Stimulated activated CD4-positive, alpha-beta T cell treated with anti-CD3 and anti-CD28 coated beads, Interleukin-12 subunit alpha, Interleukin-12 subunit beta, amount 100 ng/mL, for 48 hours (primary cell): ENCODE results near the gene MTHFSD.

Experiments
- DNase-seq, 3 donors: peaks; one replicate each; pipeline ENCODE4 v3.0.0-alpha.2; 2020; ENCODE audit warnings: low read depth in 2 of 3, low spot score in 1 of 3

Gene MTHFSD

DNA sequence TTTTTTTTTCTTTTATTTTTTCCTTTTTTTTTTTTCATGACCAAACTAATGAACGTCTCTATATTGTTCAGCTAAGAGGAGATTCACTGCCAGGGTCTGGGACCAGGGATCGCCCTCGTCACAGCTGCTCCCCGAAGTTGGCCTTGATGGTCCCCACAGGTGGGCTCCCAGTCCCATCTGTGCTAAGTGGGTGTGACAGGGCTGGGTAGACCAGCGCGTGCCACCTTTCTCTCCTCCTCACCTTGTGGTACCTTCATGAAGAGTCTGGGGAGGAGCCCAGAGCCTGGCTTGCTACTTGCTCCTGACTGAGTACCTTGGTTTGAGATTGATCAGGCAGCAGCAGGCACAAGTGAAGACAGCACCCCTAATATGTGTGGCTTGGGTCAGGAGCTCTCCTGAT, 51.2 kb downstream of the MTHFSD start:
- no peak for DNase-seq

DNA sequence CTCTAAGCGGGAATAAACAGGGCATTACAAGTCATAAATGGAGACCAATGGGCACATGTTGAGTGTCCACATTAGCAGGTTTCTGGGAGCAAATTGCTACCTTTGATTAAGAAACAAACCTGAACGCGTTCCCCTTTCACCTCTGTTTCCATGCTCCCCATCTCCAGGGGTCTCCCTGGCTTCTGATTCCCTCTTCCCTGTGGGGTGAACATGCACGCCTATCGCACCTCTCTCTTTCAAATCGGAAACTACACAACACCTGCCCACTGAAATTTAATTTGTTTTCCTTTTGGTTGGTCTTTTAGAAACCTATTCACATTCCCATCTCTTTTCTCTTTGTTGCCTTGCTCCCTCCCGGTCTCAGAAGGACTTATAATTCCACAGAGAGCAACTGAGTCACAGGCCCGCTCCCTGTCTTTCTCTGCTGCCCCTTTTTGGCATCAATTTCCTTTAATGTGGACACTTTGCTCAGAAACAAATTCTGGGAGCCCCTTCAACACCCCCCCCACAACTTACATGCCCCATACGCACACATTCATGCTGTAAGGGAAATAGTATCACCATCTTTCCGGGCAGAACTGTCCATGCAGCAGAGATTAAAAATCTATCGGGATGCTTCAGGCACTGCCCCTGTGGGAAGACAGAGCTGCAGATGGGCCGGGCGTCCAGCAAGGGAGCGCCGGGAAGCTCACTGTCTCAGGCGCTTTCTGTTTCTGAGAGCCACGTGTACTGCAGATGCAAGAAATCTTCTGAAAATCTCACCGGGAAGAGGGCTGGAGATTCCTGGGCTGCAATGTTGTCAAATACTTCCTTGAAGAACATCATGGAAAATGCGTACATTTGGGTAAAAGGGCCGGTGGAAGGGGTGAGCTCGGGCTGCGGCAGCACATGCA, 51.9 kb downstream of the MTHFSD start:
- DNase-seq, result no peak

DNA sequence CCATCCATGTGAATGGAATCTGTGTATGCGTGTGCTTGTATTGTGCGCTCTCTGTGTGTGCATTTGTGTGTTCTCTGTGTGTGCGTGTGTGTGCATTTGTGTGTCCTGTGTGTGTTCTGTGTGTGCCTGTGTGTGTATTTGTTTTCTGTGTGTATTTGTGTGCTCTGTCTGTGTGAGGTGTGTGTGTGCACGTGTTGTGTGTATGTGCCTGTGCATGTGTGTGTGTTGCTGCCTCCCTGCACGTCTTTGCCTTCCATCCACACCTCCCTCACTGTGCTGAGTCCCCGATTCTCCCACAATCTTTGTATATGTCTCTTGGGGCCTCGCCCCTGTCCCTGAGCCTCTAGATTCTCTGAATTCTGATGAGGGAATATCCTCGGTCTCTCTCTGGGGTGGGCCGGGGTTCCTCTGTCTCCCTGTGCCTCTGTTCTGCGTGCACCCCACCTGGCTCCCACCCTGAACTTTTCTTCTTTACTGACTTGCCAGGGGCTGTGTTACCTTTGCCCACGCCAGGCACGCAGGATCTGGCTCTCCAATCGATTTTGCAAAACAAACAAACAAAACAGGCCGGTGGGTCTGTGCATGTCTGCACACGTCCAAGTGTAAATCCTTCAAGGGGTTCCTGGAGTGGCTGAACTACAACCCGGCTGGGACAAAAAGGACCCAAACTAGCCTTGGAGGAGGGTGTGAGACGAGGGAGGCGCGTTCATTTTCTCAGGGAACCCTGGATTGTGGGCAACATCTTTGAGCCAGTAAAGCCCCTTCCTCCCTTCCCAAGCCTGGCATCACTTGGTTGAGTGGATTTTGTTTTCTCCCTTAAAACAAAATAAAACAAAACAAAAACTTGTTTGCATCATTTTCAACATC, 52.8 kb downstream of the MTHFSD start:
- no peak for DNase-seq

DNA sequence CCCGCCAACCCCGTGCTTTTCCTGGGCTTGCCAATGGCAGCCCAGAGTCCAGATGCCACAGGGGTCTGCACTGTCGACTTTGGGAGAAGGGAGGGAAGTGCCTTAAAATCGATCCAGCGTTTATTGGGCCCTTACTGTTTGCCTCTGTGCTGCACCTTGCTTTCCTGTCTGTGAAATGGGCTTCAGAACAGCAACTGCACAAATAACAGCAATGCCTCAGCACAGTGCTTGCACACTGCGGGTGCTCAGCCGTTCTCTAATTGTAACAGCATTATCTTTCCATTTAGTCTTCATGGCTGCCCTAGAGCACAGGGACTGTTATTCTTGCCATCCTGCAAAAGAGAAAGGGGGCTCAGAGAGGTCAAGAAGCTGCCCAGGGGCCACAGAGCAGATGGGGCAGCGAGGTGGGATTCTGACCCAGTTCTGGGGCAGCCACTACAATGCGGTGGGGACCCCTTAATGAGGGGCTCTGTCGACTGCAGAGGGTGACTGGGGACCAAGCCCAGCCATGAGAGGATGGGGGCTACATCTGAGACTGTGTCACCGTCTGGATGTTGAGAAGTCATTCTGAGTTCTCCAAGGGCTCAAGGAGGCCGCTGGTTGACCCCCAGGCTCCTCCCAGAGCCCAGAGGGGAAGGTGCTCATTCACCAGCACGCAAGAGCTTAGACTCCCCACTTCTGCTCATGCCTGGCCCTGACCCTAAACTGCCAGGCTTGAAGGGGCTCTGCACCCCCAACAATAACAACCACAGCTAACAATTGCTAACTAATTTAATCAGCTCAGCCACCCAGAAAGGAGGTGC, 54.1 kb downstream of the MTHFSD start:
- no peak for DNase-seq

DNA sequence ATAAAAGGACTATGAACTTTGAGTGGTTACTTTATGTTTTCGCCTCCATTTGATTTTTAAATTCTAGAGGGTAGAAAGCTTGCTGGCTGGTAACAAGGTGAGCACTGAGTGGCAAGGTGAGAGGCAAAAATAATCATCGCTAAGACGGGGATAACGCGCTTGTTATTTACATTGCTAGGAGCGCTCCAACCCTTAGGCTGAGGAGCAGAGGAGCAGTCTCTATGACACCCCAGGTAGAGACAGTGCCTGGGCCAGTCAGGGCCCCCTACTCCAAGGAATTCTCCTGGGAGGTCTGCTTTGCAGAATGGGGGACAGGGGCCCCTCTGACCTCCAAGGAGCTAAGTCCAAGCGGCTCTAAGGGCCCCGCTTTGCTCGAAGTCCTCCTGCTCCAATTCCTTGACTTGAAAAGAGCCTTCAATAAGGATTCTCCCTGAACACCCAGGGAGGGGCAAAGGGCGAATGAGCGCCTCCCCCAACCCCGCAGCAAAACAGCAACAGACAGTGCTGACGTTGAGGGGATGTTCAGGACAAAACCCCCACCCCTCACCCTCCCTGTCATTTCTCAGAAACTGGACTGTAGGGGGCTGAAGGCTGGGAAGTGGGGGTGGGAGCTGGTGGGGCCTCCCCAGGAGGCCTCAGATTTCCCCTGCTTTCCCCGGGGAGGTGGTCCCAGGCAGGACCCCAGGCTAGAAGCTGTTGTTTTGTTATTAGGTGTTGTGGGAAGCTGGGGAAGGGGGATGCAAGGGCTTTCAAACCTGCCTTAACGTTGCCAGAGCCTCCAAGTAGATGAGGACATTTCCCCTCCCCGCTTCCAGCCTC, 54.9 kb downstream of the MTHFSD start:
- no peak for DNase-seq

DNA sequence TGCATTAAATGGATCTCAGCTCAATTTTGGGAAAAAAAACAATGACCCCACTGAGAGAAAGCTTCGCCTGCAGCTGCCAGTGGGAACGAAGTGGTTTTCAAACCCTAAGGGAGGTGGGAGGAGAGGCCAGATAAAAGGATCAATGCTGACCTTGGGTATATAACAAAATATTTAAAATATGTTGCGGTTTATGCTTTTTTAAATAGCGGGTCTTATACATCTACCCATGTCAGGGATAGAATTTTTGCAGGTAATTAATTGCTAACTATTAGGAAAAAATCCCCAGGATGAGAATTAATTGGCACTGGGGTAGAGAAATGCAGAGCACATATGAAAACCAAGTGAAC, 55.6 kb downstream of the MTHFSD start:
- DNase-seq, result no peak

DNA sequence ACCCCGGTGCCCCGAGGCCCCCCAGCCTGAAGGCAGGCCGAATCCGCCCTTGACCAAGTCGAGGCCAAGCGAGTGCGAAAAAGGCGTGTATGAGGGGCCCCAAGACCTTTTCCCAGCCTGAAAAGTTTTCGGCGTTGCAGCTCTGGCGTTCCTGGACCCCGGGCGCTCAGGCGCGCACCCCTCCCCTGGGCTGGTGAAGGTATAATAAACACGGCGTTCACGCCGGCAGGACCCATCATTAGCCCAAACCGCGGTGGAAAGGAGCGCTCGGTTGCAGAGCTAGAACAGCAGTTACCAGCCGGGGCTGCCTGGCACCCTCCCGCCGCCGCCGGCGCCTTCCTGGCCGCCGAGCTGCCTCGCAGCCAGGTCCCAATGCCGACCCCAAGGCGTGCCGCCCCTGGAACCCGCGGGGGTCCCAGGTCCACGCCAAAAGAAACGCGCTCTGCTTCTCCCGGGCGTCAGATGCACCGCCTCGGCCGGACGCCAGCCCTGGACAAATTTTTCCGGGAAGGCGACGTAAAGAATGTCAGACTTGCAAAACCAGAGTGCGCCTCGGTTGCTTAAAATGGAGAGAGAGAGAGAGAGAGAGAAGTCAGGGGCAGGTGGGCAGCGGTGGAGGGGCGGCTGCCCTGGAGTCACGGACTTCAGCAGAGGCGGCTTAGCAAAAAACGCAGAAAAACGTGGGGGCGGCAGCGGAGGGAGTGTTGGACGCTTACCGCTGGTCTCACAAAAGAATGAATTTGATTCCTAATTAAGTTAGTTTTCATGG, 56.2 kb downstream of the MTHFSD start:
- no peak for DNase-seq

DNA sequence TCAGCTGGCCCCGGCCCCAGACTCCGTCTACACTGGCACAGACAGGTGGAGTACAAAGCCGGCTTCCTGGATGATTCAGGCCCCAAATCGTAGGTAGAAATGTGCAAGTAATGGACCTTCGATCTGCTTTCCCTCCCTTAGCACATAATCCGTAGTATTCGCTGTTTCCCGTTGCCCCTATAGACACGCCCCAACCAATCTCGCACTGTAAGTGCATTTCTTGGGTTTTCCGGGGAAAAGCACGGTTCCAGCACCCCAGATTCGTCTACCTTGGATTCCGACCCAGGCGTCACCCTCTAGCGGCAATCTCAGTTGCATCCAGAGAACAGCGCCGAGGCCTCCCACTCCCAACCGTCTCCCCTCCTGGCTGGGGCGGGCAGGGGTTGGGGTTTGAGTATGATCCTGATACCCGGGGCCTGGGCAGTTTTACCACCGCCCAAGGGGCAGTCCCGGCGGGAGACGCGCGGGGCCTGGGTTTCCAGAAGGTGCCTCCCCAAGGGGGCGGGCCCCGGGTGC, 56.8 kb downstream of the MTHFSD start:
- DNase-seq, result no peak

DNA sequence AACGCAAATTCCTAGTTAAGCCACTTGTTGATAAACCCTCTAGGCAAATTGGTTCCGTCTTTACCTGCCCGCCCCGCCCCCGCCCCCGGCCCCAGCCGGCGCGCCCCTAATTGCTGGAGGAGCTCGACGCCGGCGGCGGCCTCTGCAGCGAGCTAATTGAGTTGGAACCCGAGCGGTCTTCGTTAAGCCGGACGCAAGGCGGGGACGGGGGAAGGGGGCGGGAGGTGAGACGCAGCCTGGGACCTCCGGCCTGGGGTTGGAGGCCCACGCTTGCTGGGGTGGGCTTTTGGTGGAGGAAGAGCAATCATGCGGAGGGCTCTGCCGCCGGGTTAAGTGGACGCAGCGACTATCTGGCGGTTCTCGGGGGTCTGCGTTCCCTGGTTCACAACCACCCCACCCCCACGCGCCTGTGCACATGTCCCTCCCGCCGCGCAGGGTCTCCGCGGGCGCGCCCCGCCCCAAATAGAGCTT, 57.4 kb downstream of the MTHFSD start:
- no peak for DNase-seq

DNA sequence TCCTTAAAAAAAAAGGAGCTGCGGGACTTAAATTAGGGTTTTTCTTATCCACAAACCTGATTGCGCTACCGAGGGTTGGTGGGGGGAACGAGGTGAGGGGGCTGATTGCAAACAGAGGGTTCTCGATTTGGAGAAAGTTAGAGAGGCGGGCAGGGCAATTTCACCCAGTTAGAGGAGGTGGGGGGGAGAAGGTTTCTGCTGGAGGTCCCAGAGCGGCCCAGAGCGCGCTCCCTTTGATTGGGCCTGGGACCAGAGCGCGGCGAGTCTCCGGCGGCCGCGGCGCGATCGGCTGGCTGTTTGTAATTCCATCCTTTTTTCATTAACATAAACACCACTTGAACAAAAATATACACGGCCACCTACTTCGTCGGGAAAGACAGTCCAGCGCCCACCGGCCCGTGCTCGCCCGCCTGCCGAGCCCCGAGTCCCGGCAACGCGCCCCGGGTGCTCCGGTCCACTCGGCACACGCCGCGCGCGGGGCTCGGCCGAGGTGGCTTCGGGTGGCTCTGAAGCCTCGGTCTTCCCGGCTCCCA, 58.0 kb downstream of the MTHFSD start:
- no peak for DNase-seq

DNA sequence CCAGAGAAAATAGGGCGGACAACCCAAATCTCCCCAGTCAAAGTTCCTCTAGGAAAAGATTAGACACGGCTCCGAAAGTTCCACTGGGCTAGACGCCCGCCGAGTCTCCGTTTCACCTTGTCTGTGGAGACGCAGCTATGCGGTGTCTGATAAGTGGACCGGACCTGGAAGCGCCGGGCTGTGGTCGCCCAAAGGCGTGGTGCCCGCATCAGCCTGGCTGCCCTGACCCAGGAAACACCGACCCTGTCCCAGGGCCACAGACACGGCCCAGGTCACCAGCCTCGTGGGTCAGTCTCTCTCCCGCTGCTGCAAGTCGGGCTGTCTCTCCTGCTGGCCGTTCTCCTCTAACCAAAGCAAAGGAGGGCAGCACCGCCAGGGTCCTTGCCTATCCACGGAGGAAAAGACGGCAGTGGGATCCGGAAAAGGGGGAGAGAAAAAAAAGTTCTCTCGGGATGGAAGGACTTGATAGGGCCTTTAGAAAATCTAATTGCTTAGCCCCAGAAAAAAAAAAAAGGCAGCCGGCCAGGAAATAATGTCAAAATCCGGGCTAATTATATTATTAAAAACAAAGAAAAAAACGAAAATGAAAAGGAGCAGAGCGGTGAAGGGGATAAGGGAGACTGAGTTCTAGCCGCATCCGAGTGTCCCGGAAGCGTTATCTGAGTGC, 58.6 kb downstream of the MTHFSD start:
- DNase-seq, result no peak

DNA sequence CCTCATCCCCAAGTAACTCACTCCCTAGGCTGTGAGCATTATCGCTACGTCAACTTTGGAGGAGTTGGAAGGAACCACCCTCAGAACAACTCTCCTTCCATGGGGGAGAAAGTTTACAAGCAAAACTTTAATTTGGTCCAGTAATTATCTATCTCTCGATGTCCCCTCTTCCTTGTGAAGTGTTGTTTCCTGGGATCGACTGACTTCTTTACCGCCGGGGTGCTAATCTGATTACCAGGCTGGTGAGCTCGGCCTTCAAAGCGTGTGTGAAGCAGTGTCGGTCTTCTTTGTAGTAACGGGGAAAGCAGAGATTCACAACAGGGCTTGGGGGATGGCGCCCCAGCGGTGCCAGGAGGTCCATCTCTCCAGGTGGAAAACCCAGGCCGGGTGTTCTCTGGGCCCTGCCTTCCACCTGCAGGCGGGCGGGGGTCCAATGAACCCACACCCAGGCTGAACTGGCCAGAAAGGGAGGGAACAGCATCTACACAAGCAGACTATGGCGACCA, 59.2 kb downstream of the MTHFSD start:
- DNase-seq, result no peak

DNA sequence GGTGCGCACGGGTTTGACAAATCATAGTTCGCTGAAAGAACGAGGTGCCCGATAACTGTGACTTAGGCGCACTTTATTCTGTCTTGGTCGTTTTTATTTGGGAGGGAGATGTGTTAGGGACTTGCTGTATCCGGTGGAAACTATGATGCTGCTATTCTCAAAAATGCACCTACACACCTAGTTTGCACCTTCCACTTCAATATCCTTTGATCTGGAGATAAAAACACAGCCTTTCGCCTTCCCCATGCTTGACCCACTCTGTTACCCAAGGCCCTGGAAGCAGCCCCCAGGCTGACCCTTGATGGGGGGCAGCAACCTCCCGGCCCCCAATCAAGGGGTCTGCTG, 59.7 kb downstream of the MTHFSD start:
- DNase-seq, result no peak

DNA sequence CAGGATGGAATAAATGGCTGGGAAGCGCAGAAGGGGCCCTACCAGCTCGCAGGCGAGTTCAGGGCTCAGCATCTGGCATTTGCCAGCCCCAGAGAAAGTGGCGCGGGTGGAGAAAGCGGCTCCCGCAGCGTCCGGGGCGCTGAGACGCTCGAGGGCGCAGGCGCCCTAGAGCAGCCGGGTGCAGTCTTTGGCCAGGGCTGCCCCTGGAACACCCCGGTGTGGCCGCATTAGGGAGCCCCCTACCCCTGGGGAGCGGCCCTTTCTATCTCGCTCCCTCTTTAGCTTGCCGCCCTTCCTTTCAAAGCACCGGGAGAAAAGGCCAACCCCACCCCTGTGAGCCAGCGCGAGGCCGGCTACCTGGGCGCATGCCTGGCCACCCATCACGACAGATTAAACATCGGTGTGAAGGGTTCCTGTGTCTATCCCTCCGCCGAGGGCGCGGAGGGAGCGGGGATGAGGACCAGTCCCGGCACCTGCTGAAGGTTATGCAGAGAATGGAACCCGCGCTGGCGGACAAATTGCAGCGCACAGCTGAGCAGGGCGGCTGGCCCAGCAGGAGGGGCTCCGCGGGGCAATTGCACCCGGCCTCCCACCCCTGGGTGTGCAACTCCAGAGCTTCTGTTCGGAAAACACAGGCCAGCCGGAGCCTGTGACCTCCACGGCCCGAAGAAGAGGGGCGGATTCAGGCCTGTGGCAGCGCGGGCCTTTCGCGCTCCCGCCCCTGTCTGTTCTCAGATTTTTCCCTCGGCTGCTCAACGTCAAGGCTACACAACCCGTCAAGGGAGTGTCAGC, 60.3 kb downstream of the MTHFSD start:
- no peak for DNase-seq

DNA sequence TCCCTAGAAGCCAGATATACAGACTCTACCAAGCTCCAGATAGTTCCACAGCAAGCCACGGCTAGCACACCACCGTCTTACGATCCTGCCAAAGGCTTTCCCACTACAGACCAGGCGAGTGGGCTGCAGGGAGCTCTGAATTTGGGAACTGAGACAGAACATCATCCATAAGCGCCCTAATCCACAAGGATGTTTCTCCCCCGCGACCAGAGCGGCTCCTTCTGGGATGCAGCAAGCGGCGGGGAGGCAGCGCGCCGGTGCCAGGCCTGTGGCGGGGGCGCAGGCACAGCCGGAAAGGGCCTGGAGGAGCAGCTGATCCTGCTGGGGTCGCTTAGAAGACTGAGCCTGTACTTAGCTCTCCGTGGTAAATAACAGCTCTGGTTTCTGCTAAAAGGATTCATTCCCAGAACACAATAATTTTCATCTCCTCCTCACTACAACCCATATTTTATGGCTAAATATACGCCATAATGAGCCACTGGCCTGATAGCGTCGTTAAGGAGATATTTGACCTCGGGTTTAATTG, 60.9 kb downstream of the MTHFSD start:
- DNase-seq, result no peak

DNA sequence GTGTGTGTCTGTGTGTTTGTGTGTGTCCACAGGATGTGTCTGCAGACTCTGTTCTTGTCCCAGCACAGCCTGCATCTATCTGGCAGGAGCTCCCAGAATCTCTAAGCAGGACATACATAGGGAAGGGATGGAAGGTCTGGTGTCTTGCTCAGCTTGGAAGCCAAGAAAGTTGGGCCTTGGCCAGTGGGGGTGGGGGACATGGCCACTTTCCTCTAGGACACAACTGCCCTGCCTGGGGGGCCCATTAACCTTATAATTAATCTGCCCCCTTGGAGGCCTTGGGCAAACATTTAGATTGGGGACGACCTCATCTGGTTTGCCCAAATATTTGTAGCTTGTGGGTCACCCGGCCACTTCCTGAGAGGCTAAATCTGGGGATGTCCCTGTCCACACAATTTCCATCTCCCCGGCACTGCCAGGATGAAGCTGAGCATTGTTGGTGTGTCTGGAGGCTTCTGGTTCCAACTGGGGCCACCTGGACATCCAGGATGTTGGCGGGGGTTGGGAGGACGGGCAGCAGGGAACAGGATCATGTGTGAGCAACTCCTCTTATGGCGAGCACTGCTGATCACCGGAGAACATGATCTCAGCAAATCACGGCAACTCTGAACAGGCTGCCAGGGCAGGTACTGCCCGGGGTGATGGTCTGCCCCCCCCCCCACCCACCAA, 61.9 kb downstream of the MTHFSD start:
- no peak for DNase-seq
